ENCODE results near the gene PWP2. TPM values are rescaled to one million over a fixed set of nuclear protein-coding genes. Genes with fewer than 3 reads are reported as not detected.
"Not testable (repeated sequence)": the region's sequence is repeated elsewhere in the genome, so short reads cannot be mapped to it uniquely, and the experiment has no call there.

PWP2 gene
- total and polyA plus RNA-seq, 5 donors from 2014 or later: 0.78 to 17.6 (median 7.1) TPM

GRCh38 chr21:44090325-44090724 is 16.9 kb upstream of the PWP2 start:
- no peaks in the 10 kb centered on the region for H3K9me3 Mint-ChIP-seq
- Histone ChIP-seq H3K36me3 (ENCODE audit: control insufficient read depth, insufficient read depth, low read length) (peaks cover 77% of the 10 kb centered on the region), H3K9me3 (ENCODE audit: control insufficient read depth in 2 of 2, low read length in 2 of 2) (no peaks in the 10 kb centered on the region), H3K27me3 (ENCODE audit: control insufficient read depth, insufficient read depth, low read length) (no peaks in the 10 kb centered on the region), H3K27ac (ENCODE audit: insufficient read depth, low read length, poor library complexity, severe bottlenecking) (peak overlapping the region; percentile 76), H3K4me3 (ENCODE audit: low read depth, low read length) (peak overlapping the region; percentile 45), H3K4me1 (ENCODE audit: control insufficient read depth, insufficient read depth, low read length, poor library complexity, severe bottlenecking) (peaks cover 55% of the 10 kb centered on the region)
- peak in 2 of 3 donors; percentile 11 to 78 for DNase-seq
- peak overlapping the region; percentile 27 to 81 (median 58) for H3K4me3 Mint-ChIP-seq
- peak overlapping the region; percentile 94 to 98 (median 97) for H3K27ac Mint-ChIP-seq
- peaks cover 4% of the 10 kb centered on the region for H3K27me3 Mint-ChIP-seq
- H3K36me3 Mint-ChIP-seq: peaks cover 47% of the 10 kb centered on the region
- peak; percentile 28 to 32 for ATAC-seq (ENCODE audit: low read depth in 2 of 2)
- H3K4me1 Mint-ChIP-seq: peaks cover 10 to 66% (median 33%) of the 10 kb centered on the region in 4 donors

GRCh38 chr21:44092211-44092610 is 15.0 kb upstream of the PWP2 start:
- no peak overlapping the region for H3K4me3 Mint-ChIP-seq
- peak overlapping the region in 1 of 3 donors; percentile 26 for H3K27ac Mint-ChIP-seq
- Histone ChIP-seq H3K9me3 (ENCODE audit: control insufficient read depth in 2 of 2, low read length in 2 of 2) (no peaks in the 10 kb centered on the region), H3K36me3 (ENCODE audit: control insufficient read depth, insufficient read depth, low read length) (peaks cover 70% of the 10 kb centered on the region), H3K27me3 (ENCODE audit: control insufficient read depth, insufficient read depth, low read length) (no peaks in the 10 kb centered on the region), H3K4me1 (ENCODE audit: control insufficient read depth, insufficient read depth, low read length, poor library complexity, severe bottlenecking) (peaks cover 36% of the 10 kb centered on the region), H3K27ac (ENCODE audit: insufficient read depth, low read length, poor library complexity, severe bottlenecking) (no peak overlapping the region), H3K4me3 (ENCODE audit: low read depth, low read length) (no peak overlapping the region)
- H3K27me3 Mint-ChIP-seq: peaks cover 4% of the 10 kb centered on the region
- H3K9me3 Mint-ChIP-seq: no peaks in the 10 kb centered on the region
- no peak for DNase-seq
- H3K36me3 Mint-ChIP-seq: peaks cover 42% of the 10 kb centered on the region
- no peak for ATAC-seq (ENCODE audit: low read depth in 2 of 2)
- H3K4me1 Mint-ChIP-seq: peaks cover 10 to 51% (median 21%) of the 10 kb centered on the region in 4 donors

GRCh38 chr21:44093761-44094160 is 13.4 kb upstream of the PWP2 start:
- Histone ChIP-seq H3K4me1 (ENCODE audit: control insufficient read depth, insufficient read depth, low read length, poor library complexity, severe bottlenecking) (peaks cover 21% of the 10 kb centered on the region), H3K36me3 (ENCODE audit: control insufficient read depth, insufficient read depth, low read length) (peaks cover 55% of the 10 kb centered on the region), H3K27me3 (ENCODE audit: control insufficient read depth, insufficient read depth, low read length) (no peaks in the 10 kb centered on the region), H3K27ac (ENCODE audit: insufficient read depth, low read length, poor library complexity, severe bottlenecking) (peak overlapping the region; percentile 23), H3K4me3 (ENCODE audit: low read depth, low read length) (no peak overlapping the region), H3K9me3 (ENCODE audit: control insufficient read depth in 2 of 2, low read length in 2 of 2) (no peaks in the 10 kb centered on the region)
- Mint-ChIP-seq H3K9me3 (no peaks in the 10 kb centered on the region), H3K27me3 (peaks cover 4% of the 10 kb centered on the region), H3K4me3 (no peak overlapping the region), H3K36me3 (peaks cover 31% of the 10 kb centered on the region), H3K27ac (peak overlapping the region in 2 of 3 donors; percentile 31 to 43), H3K4me1 (peaks cover 10 to 36% (median 20%) of the 10 kb centered on the region in 4 donors)
- ATAC-seq (ENCODE audit: low read depth in 2 of 2) (no peak), DNase-seq (no peak)

GRCh38 chr21:44094832-44095231 is 12.4 kb upstream of the PWP2 start:
- no peaks in the 10 kb centered on the region for H3K27me3 Mint-ChIP-seq
- Histone ChIP-seq H3K4me1 (ENCODE audit: control insufficient read depth, insufficient read depth, low read length, poor library complexity, severe bottlenecking) (peaks cover 10% of the 10 kb centered on the region), H3K4me3 (ENCODE audit: low read depth, low read length) (no peak overlapping the region), H3K9me3 (ENCODE audit: control insufficient read depth in 2 of 2, low read length in 2 of 2) (no peaks in the 10 kb centered on the region), H3K36me3 (ENCODE audit: control insufficient read depth, insufficient read depth, low read length) (peaks cover 46% of the 10 kb centered on the region), H3K27me3 (ENCODE audit: control insufficient read depth, insufficient read depth, low read length) (no peaks in the 10 kb centered on the region), H3K27ac (ENCODE audit: insufficient read depth, low read length, poor library complexity, severe bottlenecking) (no peak overlapping the region)
- no peaks in the 10 kb centered on the region for H3K9me3 Mint-ChIP-seq
- peaks cover 5 to 26% (median 10%) of the 10 kb centered on the region in 4 donors for H3K4me1 Mint-ChIP-seq
- H3K4me3 Mint-ChIP-seq: no peak overlapping the region
- H3K27ac Mint-ChIP-seq: no peak overlapping the region
- ATAC-seq (ENCODE audit: low read depth in 2 of 2) (no peak), DNase-seq (no peak)
- H3K36me3 Mint-ChIP-seq: peaks cover 21% of the 10 kb centered on the region

GRCh38 chr21:44098507-44098906 is 8.7 kb upstream of the PWP2 start:
- not testable (repeated sequence) for H3K27ac ChIP-seq (ENCODE audit: insufficient read depth, low read length, poor library complexity, severe bottlenecking); H3K4me1 Mint-ChIP-seq; H3K4me1 ChIP-seq (ENCODE audit: control insufficient read depth, insufficient read depth, low read length, poor library complexity, severe bottlenecking); H3K9me3 Mint-ChIP-seq; H3K4me3 Mint-ChIP-seq; H3K27me3 ChIP-seq (ENCODE audit: control insufficient read depth, insufficient read depth, low read length); H3K27me3 Mint-ChIP-seq; H3K27ac Mint-ChIP-seq; H3K4me3 ChIP-seq (ENCODE audit: low read depth, low read length); H3K9me3 ChIP-seq (ENCODE audit: control insufficient read depth in 2 of 2, low read length in 2 of 2); ATAC-seq (ENCODE audit: low read depth in 2 of 2); DNase-seq
- peaks cover 11% of the 10 kb centered on the region for H3K36me3 Mint-ChIP-seq
- H3K36me3 ChIP-seq (ENCODE audit: control insufficient read depth, insufficient read depth, low read length): peaks cover 19% of the 10 kb centered on the region

- not testable (repeated sequence) for H3K4me3 Mint-ChIP-seq; H3K27me3 ChIP-seq (ENCODE audit: control insufficient read depth, insufficient read depth, low read length); H3K4me1 ChIP-seq (ENCODE audit: control insufficient read depth, insufficient read depth, low read length, poor library complexity, severe bottlenecking); DNase-seq; H3K27me3 Mint-ChIP-seq; H3K4me3 ChIP-seq (ENCODE audit: low read depth, low read length); H3K9me3 ChIP-seq (ENCODE audit: control insufficient read depth in 2 of 2, low read length in 2 of 2); H3K27ac ChIP-seq (ENCODE audit: insufficient read depth, low read length, poor library complexity, severe bottlenecking); H3K27ac Mint-ChIP-seq; ATAC-seq (ENCODE audit: low read depth in 2 of 2); H3K36me3 Mint-ChIP-seq; H3K9me3 Mint-ChIP-seq; H3K4me1 Mint-ChIP-seq
- H3K36me3 ChIP-seq (ENCODE audit: control insufficient read depth, insufficient read depth, low read length): peaks cover 14% of the 10 kb centered on the region
These were observed 8.2 kb upstream of the PWP2 start for GRCh38 chr21:44098964-44099363.

GRCh38 chr21:44107589-44107988 is 390 bp downstream of the PWP2 start:
- H3K27me3 Mint-ChIP-seq; H3K9me3 ChIP-seq (ENCODE audit: control insufficient read depth in 2 of 2, low read length in 2 of 2); DNase-seq; H3K36me3 ChIP-seq (ENCODE audit: control insufficient read depth, insufficient read depth, low read length); H3K4me3 ChIP-seq (ENCODE audit: low read depth, low read length); H3K4me3 Mint-ChIP-seq; H3K4me1 Mint-ChIP-seq; H3K27ac Mint-ChIP-seq; H3K4me1 ChIP-seq (ENCODE audit: control insufficient read depth, insufficient read depth, low read length, poor library complexity, severe bottlenecking); H3K36me3 Mint-ChIP-seq; H3K9me3 Mint-ChIP-seq; H3K27me3 ChIP-seq (ENCODE audit: control insufficient read depth, insufficient read depth, low read length): not testable (repeated sequence)
- peak overlapping the region; percentile 14 for H3K27ac ChIP-seq (ENCODE audit: insufficient read depth, low read length, poor library complexity, severe bottlenecking)
- peak; percentile 8 to 19 for ATAC-seq (ENCODE audit: low read depth in 2 of 2)

- not testable (repeated sequence) for DNase-seq; ATAC-seq (ENCODE audit: low read depth in 2 of 2); H3K36me3 Mint-ChIP-seq
These were observed 6.6 kb downstream of the PWP2 start for GRCh38 chr21:44113702-44114371.

More at GRCh38 chr21:44113702-44114371, 6.6 kb downstream of the PWP2 start:
- not testable (repeated sequence) for H3K9me3 Mint-ChIP-seq; H3K27ac Mint-ChIP-seq; H3K4me3 ChIP-seq (ENCODE audit: low read depth, low read length); H3K27me3 Mint-ChIP-seq; H3K4me1 Mint-ChIP-seq; H3K36me3 ChIP-seq (ENCODE audit: control insufficient read depth, insufficient read depth, low read length); H3K9me3 ChIP-seq (ENCODE audit: control insufficient read depth in 2 of 2, low read length in 2 of 2); H3K27me3 ChIP-seq (ENCODE audit: control insufficient read depth, insufficient read depth, low read length); H3K4me3 Mint-ChIP-seq; H3K4me1 ChIP-seq (ENCODE audit: control insufficient read depth, insufficient read depth, low read length, poor library complexity, severe bottlenecking); H3K27ac ChIP-seq (ENCODE audit: insufficient read depth, low read length, poor library complexity, severe bottlenecking)

All from CD4-positive, CD25-positive, alpha-beta regulatory T cell (primary cell).